CD4-positive, alpha-beta T cell treated with Interleukin-12 subunit alpha and Interleukin-12 subunit beta, for 1 hour (primary cell): ENCODE results near the gene PAQR5.
"Not testable (repeated sequence)": the region's sequence is repeated elsewhere in the genome, so short reads cannot be mapped to it uniquely, and the experiment has no call there.

ENCODE experiments used
- DNase-seq: peaks from one replicate; pipeline ENCODE4 v3.0.0-alpha.2; 2020

PAQR5 gene

DNA sequence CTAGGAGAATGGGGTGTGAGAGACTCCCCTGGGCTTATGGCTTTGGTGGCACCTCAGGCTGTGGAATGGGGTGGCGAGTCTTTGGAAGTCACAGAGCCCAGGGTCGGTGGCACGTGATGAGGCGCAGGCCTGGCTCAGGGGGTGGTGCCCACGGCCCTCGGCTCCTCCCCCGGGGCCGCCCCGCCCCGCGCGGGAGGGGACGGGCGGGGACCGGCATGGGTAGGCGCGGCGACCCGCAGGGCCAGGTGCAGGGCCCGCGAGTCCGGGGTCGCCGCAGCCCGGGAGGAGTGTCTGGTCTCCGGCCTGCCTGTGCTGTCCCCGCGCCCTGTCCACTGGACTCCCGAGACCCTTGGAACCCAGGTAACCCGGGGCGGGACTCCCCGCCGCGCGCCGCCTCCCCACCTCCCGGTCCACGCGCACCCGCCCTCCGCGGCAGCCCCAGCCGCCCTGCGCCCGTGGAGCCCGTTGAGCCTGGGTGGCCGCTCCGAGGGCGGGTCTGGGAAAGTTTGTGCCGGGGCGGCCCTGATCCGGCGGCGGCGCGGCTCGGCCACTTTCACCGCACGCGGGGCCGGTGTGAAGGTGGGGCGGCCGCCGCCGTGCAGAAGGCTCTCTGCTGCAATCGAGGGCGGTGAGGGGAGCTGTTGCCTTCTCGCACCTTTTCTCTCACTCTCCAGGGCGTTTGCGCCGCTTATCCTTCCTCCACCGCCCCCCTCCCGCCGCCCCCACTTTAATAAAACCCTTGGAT is at the start of gene PAQR5:
PAQR5 (plus strand) TSS at position 216 of the 745 bp plus-strand sequence. CDS start 61,169 bp downstream, outside the sequence.
- DNase-seq = no peak

GRCh38 chr15:69253156-69253555 is 45.6 kb upstream of the PAQR5 start:
- no peak for DNase-seq

GRCh38 chr15:69265347-69265955 is 33.3 kb upstream of the PAQR5 start:
- peak; percentile 39 for DNase-seq

DNA sequence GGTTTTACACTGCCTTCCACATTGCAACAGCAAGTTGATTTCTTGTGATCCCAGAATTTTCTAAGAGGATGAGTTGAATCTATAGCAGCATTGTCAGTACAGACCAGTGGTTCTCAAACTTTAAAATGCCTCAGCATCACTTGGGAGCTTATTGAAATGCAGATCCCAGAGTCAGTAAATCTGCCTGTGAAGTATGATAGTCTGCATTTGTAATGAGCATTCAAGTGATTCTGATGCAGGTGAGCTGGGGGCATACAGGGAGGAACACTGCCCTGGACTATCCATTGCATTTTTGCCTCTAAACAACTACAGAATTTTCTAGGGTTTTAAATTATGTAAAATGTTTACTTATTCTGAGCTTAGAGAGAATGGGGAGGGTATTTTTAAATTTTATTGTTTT is 27.5 kb upstream of the PAQR5 start:
- DNase-seq = no peak

- no peak for DNase-seq
These were observed 26.6 kb upstream of the PAQR5 start for GRCh38 chr15:69272139-69272538.

- no peak for DNase-seq
These were observed 25.8 kb upstream of the PAQR5 start for GRCh38 chr15:69272891-69273290.

DNA sequence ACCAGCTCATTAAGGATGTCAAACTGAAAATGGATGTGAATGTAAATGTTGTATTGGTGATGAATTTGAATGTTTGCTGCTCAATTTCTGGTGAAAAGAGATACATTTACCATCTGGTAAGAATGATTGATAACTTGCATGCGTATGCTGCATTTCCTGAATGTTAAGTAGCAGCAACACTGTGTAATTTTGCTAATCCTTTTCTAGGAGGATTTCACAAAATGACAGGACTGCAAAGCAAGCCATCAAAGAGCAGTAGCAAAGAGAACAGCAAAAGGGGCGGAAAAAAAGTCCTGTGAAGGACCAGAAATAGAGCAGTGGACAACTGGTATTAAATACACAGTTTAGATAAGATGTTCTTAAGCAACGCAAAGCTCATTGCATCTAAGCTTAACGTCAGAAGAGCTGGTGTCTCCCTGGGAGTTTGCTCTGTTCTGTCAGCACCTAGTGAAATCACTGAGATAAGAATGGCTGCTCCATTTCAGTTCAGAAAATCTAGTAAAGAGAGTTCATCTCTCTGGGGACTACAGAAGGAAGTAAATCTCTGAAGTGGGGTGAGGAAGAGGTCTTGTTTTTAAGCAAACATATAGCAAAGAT is 23.5 kb upstream of the PAQR5 start:
- no peak for DNase-seq

DNA sequence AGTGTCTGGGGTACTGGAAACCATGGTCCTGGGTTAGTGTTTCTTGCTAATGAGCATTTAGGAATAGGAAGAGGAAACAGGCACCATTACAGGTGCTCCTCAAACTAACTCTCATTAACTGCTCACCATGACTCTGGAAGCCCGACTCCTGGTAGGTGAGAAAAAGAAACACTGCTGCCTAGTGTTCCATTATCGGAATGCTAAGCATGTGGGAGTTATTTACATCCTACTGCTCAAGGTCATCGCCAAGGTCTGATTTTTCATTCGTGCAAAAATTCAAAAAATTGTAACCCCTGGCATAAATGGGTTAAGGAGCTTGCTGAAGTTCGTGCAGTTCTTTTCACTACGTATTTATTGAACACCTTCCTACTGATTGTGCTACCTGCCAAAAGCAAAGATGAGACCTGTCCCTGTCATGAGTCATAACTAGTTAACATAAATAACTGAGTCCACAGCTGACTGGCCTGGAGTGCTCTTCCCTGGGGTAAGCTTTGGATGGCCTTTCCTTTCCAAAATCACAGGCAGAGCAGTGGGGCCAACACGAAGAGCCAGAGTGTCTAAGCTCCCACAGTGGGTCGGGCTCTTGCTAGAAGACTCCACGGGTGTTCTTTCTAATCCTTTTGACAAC is 22.7 kb upstream of the PAQR5 start:
- no peak for DNase-seq

DNA sequence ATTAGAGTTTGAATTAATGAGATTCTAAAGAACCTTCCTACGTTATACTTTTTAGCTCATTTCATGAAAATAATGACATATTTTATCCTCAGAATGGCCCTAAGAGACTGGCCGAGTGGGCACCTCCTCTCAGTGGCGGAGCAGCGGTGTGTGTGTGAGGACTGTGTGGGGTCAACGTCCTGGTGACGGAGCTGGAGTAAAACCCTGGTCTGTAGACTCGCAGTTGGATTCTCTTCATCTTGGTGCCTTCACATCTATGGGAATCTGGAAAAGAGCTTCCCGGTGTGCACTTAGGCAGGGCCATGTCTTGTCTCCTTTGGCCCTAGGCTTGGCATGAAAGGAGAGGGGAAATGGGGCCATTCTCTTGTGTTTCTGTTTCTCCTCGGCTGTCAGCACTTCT is 21.4 kb upstream of the PAQR5 start:
- no peak for DNase-seq

DNA sequence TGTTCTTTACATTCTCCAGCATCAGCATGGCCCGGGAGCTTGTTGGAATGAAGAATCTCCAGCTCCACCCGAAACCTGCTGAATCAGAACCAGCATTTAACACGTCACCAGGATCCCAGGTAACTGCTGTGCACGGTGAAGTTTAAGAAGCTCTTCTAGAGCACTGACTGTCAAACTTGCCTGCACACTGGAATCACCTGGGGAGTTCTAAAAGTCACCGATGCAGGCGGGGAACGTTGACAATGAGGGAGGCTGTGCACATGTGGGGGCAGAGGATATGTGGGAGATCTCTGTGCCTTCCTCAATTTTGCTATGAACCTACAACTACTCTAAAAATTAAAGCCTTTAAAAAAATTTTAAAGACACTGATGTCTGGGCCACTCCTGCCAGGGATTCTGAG is 19.1 kb upstream of the PAQR5 start:
- DNase-seq = no peak

GRCh38 chr15:69280783-69281182 is 17.9 kb upstream of the PAQR5 start:
- no peak for DNase-seq

- no peak for DNase-seq
These were observed 16.5 kb upstream of the PAQR5 start for GRCh38 chr15:69282104-69282743.

DNA sequence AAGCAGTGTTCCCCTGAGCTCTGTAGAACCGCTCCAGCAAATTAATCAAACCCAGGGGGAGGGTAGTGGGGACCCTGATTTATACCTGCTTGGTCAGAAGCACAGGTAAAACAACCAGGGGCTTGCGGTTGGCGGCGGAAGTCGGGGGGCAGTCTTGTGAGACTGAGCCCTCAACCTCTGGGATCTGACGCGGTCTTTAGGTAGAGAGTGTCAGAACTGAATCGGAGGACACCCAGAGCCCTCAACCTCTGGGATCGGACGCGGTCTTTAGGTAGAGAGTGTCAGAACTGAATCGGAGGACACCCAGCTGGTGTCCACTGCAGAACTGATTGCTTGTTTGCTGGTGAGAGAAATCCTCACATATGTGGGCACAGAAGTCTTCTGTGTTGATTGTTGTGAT is 12.9 kb upstream of the PAQR5 start:
- no peak for DNase-seq

DNA sequence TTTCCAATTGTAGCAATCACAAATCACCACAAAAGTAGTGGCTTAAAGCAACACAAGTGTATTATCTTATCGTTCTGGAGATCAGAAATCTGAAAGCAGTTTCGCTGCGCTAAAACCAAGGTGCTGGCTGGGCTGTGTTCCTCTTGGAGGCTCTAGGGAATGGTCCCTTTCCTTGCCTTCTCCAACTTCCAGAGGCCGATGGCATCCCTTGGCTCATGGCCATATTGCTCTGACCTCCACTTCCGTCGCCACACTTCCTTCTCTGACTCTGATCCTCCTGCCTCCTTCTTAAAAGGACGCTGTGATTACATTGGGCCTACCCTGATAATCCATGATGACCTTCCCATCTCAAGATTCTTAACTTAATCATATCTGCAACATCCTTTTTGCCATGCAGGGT is 10.7 kb upstream of the PAQR5 start:
- DNase-seq = no peak

GRCh38 chr15:69288531-69289341 is 10.0 kb upstream of the PAQR5 start:
- DNase-seq = no peak

- DNase-seq = no peak
These were observed 9.2 kb upstream of the PAQR5 start for GRCh38 chr15:69289342-69290146.

- DNase-seq = no peak
These were observed 8.2 kb upstream of the PAQR5 start for GRCh38 chr15:69290346-69291164.

GRCh38 chr15:69291651-69292050 is 7.1 kb upstream of the PAQR5 start:
- DNase-seq = not testable (repeated sequence)

GRCh38 chr15:69292826-69293420 is 5.8 kb upstream of the PAQR5 start:
- DNase-seq = no peak
